G401 (cell line): ENCODE results near the gene VAMP4. TPM values are rescaled to one million over a fixed set of nuclear protein-coding genes. Genes with fewer than 3 reads are reported as not detected.
A peak's percentile ranks its signal among the peaks of the same experiment; 100 is the strongest.
"Not testable (repeated sequence)": the region's sequence is repeated elsewhere in the genome, so short reads cannot be mapped to it uniquely, and the experiment has no call there.

ENCODE experiments used
- DNase-seq: peaks from one replicate; pipeline ENCODE4 v3.0.0-alpha.2; 2015; ENCODE audit warnings: low spot score
- in situ Hi-C: cut with HindIII; loops from 2 replicates; pipeline ENCODE4 v1.10.0; 2016; ENCODE audit warnings: low sequenced_read_pairs, mixed read lengths
- total RNA-seq: library from RNA; depleted of rRNA; stranded (reverse); fragments of >200 nt; shearing (Covaris generic); gene quantifications from 2 replicates; pipeline ENCODE4 v1.2.3, GENCODE V29; 2014

Gene VAMP4
- total RNA-seq, 1 experiment from 2014 or later: 4.3 TPM

DNA sequence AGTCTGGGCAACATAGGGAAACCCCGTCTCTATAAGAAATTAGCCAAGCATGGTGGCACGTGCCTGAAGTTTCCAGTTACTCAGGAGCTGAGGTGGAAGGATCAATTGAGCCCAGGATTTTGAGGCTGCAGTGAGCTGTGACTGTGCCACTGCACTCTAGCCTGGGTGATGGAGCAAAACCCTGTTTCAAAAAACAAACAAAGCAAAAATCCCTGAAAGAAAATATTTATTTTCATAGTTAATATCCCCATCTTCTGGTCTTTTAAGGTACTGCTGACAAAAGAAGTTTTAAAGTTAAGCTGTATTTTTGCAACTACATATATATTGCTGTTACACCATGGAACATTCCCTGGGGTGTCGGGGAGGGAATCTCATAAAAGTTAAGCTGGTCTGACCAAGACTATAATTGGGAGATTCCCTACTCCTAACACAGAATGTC, 26.0 kb downstream of the VAMP4 start:
- peak; percentile 54 for DNase-seq
- in situ Hi-C loops: no loop called here

DNA sequence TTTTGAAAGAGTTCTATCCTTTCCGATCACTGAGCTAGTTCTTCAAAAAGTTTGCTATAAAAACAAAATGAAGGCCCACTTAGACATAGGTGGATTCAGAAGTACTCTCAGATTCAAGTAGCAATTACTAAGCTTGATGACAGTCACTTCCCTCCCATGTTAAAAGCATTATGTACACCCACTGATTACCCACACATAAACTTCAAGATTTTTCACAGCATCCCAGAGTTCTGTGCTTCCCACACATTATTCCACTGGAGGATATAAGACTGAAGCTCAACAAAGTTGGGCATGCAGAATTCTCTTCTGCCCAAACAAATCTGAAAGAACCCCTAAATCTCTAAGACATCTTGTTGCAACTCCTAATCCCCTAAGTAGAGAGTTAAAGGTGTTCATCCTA, 29.5 kb downstream of the VAMP4 start:
- in situ Hi-C loops: no loop called here

DNA sequence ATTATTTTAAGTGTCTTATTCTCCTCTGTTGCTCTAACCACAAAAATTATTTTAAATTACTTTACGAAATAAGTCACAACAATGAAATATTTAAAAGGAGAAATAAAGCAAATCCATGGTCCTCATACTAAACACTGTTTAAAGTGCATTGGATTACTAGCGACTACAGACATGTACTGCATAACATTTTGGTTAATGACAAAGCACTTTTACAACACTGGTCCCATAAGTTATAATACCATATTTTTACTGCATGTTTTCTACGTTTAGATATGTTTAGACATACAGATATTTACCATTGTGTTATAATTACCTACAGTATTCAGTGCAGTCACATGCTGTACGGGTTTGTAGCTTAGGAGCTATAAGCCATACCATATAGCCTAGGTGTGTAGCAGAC, 30.2 kb downstream of the VAMP4 start:
- no peak for DNase-seq
- in situ Hi-C loops: no loop called here

More for the DNA sequence above, 29.5 kb downstream of the VAMP4 start:
- DNase-seq: no peak

DNA sequence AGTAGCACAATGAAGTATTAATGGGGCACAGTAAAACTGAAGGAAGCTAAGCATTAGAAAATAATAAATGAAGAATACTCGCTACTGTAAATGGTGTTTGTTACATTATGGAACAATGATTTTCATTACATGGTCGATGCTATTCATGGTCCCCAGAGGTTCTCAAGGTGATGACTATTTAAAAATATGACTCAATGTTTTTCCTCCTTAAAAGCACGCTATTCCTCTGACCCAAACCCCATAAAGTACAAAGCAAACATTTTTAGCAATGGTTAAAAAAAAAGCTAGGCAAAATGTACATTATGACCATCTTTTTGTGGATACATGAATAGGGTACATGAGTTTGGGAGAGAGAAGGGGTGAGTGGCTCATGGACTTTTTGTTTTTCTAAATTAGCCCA, 34.3 kb downstream of the VAMP4 start:
- DNase-seq: no peak
- in situ Hi-C loops: no loop called here

DNA sequence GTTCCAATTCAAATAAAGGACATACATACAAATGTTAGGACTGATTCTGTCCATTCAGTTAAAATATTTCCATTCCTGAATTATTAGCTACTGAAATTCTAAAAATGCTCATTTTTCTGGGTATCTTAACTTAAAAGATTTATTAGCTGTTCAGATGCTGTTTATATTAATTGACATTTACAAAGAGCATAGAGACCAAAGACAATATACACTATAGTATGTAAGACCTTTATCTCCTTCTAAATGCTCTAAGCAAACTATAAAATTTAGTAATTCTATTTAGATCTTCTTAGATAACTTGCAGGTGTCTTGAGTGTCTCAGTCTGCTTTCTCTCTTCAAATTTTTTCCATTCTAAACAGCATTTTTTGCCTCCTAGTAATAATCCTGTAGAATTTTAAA, 39.3 kb downstream of the VAMP4 start:
- in situ Hi-C loops: no loop called here

DNA sequence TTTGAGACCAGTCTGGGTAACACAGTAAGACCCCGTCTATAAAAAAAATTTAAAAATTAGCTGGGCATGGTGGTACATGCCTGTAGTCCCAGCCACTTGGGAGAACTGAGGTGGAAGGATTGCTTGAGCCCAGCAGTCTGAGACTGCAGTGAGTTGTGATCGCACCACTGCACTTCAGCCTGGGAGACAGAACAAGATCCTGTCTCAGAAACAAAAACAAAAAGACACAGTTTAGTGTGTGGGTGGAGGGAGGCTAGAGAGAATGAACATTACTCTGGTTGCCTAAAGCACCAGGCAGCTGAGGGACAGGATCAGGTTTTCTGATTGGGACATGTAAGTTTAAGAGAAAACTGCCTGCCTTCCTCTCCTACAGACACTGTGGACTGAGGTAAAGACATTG, 42.3 kb downstream of the VAMP4 start:
- no peak for DNase-seq
- in situ Hi-C loops: no loop called here

More for the DNA sequence above, 39.3 kb downstream of the VAMP4 start:
- DNase-seq: no peak

DNA sequence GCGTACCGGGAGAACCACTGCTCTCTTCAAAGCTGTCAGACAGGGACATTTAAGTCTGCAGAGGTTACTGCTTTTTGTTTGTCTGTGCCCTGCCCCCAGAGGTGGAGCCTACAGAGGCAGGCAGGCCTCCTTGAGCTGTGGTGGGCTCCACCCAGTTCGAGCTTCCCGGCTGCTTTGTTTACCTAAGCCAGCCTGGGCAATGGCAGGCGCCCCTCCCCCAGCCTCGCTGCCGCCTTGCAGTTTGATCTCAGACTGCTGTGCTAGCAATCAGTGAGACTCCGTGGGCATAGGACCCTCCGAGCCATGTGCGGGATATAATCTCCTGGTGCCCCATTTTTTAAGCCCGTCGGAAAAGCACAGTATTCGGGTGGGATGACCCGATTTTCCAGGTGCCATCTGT, 46.1 kb downstream of the VAMP4 start:
- DNase-seq, in situ Hi-C loops: not testable (repeated sequence)

DNA sequence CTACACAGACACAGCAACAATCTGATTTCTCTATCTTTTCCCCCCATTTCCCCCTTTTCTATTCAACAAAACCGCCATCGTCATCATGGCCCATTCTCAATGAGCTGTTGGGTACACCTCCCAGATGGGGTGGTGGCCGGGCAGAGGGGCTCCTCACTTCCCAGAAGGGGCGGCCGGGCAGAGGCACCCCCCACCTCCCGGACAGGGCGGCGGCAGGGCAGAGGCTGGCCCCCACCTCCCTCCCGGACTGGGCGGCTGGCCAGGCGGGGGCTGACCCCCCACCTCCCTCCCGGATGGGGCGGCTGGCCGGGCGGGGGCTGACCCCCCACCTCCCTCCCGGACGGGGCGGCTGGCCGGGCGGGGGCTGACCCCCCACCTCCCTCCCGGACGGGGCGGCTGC, 48.3 kb downstream of the VAMP4 start:
- DNase-seq, in situ Hi-C loops: not testable (repeated sequence)

DNA sequence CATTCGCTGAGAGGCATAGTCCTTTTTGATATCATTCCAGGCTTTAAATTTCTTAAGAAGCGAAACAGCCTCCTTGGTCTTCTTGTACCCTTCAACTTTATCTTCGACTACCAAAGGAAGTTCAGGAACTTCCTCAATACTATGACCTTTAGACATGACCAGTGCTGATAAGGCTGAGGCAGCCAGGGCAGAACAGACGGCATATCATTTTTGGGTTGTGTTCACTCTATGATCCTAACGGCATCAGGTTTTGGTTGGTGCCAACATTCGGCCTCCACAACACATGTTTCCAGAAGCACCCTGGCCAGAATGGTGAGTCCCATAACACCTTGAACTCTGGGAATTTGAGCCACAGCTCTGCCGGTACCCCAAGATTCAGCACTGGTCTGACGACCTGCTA, 58.0 kb downstream of the VAMP4 start:
- DNase-seq: peak; percentile 38
- in situ Hi-C loops: no loop called here

DNA sequence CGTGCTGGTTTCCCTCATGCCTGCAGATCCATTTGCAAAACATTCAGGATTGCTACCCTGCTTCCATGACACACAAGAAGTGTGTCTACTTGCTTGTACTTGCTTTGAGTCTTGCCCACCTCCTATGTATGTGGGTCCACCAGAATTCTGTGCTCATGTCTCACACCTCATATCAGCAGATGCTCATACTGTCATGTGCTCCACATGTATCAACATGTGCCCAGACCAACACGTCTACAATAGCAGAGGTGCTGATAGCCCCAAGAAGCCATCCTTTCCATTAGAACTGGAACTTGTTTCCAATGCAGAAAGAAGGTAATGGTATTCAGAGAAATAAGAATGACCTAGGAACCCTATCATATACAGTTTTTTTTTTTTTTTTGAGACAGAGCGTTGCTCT, 61.5 kb downstream of the VAMP4 start:
- in situ Hi-C loops: no loop called here
- no peak for DNase-seq

DNA sequence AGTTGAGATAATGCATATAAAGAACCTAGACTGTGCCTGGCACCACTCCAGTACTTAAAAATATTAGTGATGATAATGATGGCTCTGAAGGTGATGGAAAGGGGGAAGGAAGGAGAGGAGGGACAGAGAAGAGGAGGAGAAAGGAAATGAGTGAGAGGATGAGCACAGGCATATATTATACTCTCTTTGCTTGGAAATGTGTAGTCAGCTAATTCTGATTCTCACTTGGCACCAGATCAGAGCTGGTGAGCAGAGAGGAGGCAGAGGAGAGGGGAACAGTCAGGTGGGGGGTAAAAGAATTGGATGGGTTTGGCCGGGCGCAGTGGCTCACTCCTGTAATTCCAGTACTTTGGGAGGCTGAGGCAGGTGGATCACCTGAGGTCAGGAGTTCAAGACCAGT, 65.0 kb downstream of the VAMP4 start:
- no peak for DNase-seq
- in situ Hi-C loops: no loop called here

DNA sequence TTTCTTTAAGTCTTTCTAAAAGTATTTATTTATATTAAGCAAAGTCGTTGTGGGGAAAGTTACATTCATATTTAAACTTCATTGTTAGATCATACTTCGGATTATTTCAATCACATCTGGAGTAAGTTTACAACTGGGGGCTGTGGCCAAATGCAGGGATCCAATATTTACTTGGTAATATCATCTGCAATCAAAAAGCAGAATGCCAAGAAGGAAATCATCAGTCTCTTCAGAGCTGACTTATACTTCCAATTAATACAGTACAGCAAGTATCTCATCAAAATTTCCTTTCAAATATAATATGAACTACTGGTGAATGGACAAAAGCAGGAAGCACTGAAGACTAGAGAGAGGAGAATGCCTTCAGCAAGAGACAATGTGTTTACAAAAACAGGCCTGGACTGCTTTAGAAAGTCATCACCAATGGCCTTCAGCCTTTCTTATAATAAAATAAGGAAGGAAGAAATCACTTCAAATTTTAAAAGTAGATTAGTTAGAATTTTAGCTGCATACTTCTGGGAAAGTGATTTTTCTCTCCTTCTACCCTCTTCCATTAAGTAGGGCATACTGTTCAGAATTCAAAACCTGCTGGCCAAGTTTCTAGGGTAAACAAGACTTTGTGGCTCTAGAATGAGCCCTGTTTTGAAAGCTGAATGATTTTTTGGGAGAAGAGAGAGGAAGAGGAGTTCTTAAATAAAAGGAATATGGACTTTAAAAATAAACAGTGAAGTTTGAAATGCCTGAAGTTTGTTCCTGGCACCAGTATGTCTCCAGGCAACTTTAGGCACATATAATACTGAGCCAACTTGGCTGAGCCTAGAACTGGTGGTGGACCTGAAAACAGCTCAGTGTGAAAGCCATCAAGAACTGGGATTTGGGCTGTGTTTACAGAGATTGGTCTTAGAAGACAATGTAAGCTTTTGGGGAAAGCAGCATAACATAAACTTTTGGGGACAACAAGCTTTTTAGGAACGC, 67.1 kb downstream of the VAMP4 start:
- no peak for DNase-seq
- in situ Hi-C loops: no loop called here

DNA sequence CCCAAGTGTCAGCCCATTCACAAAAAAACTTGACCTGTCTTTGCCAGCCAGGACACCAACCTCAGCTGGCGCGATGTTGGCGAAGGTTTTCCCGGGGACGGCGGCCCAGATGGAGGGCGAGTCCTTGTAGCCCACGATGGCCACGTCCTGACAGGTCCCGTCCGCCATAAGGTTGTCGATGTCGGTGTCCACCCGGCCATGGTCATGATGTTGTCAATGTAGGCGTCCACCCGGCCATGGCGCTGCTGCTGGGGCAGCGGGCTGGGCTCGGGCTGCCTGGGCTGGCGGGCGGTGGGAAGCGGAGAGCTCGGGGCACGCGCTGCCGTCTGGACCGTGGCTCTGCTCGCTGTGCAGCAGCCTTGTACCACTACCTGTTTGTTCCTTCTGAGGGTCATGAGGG, 71.1 kb downstream of the VAMP4 start:
- in situ Hi-C loops: no loop called here
- DNase-seq: no peak

DNA sequence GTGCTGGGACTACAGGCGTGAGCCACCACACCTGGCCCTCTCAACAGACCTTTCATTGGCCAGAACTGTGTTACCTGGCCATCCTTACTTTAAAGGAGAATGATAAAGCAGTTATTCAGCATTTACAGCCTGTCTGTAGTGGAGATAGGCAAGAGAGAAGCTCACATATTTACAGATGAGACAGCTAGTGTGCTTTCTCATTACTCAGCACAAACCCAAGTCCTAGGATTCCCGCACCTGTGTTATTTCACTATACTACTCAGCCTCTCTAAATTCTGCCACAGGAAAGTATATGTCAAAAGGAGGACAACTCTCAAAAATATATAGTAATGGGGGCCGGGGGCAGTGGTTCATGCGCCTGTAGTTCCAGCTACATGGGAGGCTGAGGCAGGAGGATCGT, 73.5 kb downstream of the VAMP4 start:
- DNase-seq: no peak
- in situ Hi-C loops: no loop called here

DNA sequence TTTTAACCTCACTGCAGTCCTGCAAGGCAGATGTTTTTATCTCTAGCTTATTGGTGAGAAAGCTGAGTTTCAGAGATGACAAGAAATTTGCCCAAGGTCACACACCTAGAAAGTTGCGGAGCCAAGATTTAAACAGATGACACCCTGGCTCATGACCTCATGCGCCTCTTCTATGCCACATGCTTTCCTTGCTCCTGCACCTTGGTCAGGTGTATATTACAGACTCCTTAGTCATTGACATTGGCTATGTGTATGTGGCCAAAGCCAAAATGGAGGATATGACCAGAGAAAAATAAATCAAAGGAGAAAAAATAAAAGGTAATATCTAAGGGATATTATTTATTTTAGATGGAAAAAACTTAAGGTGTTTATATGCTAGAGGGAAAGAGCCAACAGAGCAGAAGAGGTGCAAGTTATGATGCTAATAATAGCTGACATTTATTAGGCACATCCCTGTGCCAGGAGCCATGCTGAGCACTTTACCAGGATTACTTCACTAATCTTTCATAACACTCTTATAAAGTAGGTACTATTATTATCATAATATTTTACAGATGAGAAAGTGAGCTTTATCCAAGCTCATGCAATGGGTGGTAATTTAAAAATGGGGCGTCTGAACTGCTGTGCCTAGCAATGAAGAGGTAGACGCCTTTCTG, 75.6 kb downstream of the VAMP4 start:
- in situ Hi-C loops: no loop called here
- peak; percentile 85 for DNase-seq

DNA sequence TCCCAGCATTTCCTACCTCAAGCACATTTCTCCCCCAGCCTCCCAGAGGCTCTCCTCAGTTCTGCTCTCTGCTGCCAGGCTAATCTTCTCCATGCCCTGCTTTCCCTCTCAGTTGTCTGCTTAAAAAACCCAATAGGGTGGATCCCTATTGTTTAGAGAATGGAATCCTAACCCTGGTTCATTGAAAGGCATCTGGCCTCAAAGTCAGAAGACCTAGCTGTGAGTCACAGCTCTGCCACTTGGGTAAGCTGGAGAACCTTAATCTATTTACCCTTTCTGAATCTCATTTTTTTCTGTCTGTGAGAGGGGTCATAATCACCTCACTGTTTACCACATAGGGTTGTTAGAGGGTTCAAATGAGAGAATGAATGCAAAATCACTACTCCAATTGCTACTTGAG, 76.9 kb downstream of the VAMP4 start:
- in situ Hi-C loops: no loop called here

DNA sequence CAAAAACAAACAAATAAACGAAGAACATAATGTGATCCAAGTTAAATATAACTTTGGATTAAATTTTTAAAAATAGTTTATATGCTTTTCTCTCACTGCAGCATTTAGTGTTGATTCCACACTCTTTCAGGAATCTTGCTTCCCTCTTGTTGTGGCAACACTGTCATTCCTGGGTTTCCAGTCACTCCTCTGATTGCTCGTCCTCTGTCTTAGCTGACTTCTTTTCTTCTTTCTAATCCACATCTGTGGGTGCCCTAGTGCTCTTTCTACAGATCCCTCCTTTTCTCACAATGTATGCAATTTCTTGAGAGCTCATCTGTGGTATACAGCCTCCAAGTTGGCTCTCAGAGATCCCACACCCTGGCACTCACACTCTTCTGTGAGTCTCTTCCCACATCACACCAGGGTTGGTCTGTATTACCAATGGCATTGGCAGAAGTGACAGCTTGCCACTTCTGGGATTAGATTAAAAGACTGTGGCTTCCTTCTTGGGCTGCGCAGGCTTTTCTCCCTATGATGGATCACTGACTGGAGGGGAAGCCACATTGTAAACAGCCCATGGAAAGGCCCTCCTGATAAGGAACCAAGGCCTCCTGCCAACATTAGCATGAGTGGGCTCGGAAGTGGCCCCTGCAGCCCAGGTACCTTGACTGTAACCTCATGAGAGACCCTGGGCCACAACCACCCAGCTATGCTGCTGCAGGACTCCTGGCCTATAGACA, 77.8 kb downstream of the VAMP4 start:
- in situ Hi-C loops: no loop called here

More for the DNA sequence above, 76.9 kb downstream of the VAMP4 start:
- DNase-seq: no peak

DNA sequence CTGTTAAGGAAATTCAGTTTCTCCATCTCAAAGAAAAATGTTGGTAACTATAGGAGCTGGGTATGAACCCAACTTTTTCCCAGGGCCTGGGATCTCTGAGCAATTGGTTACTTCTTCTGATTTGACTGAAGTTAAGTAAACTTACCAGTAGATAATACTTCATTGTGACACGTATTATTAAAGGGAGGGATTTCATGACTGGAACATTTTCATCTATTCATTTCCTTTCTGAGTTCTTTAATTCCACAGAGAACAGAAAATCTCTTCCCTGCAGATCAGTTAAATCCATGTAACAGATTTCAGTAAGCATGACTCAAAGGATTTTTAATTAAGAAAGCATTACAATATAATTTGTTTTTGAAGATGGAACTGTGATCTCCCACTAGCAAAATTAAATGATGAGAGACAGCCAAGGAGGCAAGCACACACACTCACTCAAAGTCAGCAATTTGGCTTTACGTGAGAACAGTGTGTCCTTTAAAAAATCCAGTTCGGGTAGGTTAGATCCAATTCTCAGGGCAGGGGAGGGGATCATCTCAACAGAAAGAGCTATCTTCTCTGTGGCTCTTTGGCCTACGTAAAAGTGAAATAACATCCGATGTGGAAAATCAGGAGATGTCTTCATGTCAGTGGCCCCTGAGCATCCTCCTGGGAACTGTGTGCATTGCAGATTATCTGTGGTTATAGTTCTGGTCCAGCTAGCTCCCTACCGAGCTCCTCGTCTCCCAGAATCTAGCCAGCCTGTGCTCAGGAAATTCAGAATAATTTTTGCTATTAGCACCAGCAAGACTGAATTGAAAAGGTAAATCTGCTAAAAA, 78.6 kb downstream of the VAMP4 start:
- in situ Hi-C loops: no loop called here
- DNase-seq: peak; percentile 74

More for the DNA sequence above, 77.8 kb downstream of the VAMP4 start:
- no peak for DNase-seq

DNA sequence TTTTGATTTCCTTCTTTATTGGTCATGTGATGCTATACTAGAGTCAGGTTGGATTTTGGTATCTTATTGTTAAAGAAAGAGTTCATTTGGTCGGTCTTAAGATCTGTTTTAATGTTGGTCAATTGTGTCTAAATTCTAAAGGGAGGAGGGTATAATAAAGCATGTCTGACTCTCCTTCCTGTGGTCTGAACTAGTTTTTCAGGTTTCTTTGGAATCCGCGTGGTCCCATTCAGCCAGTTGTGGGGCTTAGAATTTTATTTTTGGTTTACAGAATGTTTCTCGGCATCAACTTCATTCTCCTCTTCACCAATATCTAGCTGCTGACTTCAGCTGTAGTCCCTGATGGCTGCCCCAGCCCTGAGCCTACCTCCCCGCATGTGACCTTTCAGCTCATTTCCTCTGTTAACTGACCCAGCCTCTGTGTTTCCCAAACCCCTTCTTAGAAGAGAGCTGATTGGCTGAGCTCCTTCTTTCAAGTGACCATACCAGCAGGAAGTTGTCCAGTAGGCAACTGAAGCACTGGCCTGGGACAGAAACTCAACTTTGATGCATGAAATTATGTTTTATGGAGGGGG, 80.7 kb downstream of the VAMP4 start:
- no peak for DNase-seq
- in situ Hi-C loops: no loop called here
